ENCODE measurements around the gene TEX29. TPM values are rescaled to one million over a fixed set of nuclear protein-coding genes. Genes with fewer than 3 reads are reported as not detected.

The TEX29 gene
- polyA plus RNA-seq, 1 donor from 2014 or later: not detected

- Histone ChIP-seq H3K9me2 (ENCODE audit: insufficient read depth, low read length) (no peaks in the 10 kb centered on the region), H2AFZ (ENCODE audit: low read depth, low read length) (no peak overlapping the region), H3K9ac (ENCODE audit: low read length) (no peak overlapping the region), H3K79me2 (replicated peaks; ENCODE audit: insufficient read depth, low read length) (no peaks in the 10 kb centered on the region), H4K20me1 (ENCODE audit: insufficient read depth) (no peaks in the 10 kb centered on the region), H3K9me3 (ENCODE audit: low read length) (no peaks in the 10 kb centered on the region), H3K27me3 (ENCODE audit: insufficient read depth, low read depth, low read length) (no peaks in the 10 kb centered on the region), H3K27ac (ENCODE audit: low read length) (no peak overlapping the region), H3F3A (ENCODE audit: insufficient read depth, low read length, poor library complexity, severe bottlenecking) (no peaks in the 10 kb centered on the region), H3K4me2 (ENCODE audit: low read length) (no peak overlapping the region), H3K4me3 (ENCODE audit: low read length) (no peak overlapping the region), H3K36me3 (ENCODE audit: insufficient read depth, low read length) (peaks cover 22% of the 10 kb centered on the region)
- no peak for TF ChIP-seq MXI1 (conservative IDR thresholded peaks at IDR 0.05; ENCODE audit: poor library complexity, severe bottlenecking)
- no peak for TF ChIP-seq SMC3 (conservative IDR thresholded peaks at IDR 0.05; ENCODE audit: poor library complexity)
- TF ChIP-seq, protein P1, sequence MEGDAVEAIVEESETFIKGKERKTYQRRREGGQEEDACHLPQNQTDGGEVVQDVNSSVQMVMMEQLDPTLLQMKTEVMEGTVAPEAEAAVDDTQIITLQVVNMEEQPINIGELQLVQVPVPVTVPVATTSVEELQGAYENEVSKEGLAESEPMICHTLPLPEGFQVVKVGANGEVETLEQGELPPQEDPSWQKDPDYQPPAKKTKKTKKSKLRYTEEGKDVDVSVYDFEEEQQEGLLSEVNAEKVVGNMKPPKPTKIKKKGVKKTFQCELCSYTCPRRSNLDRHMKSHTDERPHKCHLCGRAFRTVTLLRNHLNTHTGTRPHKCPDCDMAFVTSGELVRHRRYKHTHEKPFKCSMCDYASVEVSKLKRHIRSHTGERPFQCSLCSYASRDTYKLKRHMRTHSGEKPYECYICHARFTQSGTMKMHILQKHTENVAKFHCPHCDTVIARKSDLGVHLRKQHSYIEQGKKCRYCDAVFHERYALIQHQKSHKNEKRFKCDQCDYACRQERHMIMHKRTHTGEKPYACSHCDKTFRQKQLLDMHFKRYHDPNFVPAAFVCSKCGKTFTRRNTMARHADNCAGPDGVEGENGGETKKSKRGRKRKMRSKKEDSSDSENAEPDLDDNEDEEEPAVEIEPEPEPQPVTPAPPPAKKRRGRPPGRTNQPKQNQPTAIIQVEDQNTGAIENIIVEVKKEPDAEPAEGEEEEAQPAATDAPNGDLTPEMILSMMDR (IDR thresholded peaks at IDR 0.05; ENCODE audit: poor library complexity, severe bottlenecking): no peak
- TF ChIP-seq EP300 (conservative IDR thresholded peaks at IDR 0.05; ENCODE audit: poor library complexity, severe bottlenecking): no peak
- no peak for TF ChIP-seq POLR2AphosphoS5 (IDR thresholded peaks at IDR 0.05)
- no peak for TF ChIP-seq RAD21 (conservative IDR thresholded peaks at IDR 0.05)
- no peak for TF ChIP-seq REST (IDR thresholded peaks at IDR 0.05; ENCODE audit: borderline replicate concordance)
- TF ChIP-seq EZH2 (IDR thresholded peaks at IDR 0.05; ENCODE audit: borderline replicate concordance, insufficient read depth, low read length, poor library complexity, severe bottlenecking): no peak
- TF ChIP-seq TAF1 (IDR thresholded peaks at IDR 0.05; ENCODE audit: low read depth): no peak
Observed at GRCh38 chr13:111288276-111288675, 32.2 kb upstream of the TEX29 start.

DNA sequence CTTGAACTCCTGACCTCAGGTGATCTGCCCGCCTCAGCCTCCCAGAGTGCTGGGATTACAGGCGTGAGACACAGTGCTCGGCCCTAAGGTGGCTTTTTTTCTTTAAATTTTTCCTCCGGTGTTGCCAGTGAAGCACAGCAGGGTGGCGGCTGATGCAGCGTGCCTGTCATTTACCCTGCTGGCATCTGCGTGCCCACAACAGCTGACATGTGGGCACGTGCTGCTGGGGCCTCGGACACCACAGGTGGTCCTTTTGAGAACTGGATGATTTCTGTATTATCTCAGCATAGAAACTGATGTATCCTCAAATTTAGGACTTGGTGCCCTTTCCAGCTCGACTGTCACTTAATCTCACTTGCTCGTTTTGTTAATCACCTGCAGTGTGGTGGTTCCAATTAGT is 31.2 kb upstream of the TEX29 start:
- Histone ChIP-seq H3K36me3 (ENCODE audit: insufficient read depth, low read length) (peaks cover 27% of the 10 kb centered on the region), H3K9me2 (ENCODE audit: insufficient read depth, low read length) (no peaks in the 10 kb centered on the region), H3K9me3 (ENCODE audit: low read length) (no peaks in the 10 kb centered on the region), H3K4me2 (ENCODE audit: low read length) (no peak overlapping the region), H3K27ac (ENCODE audit: low read length) (no peak overlapping the region), H4K20me1 (ENCODE audit: insufficient read depth) (no peaks in the 10 kb centered on the region), H3K27me3 (ENCODE audit: insufficient read depth, low read depth, low read length) (no peaks in the 10 kb centered on the region), H3K4me3 (ENCODE audit: low read length) (no peak overlapping the region), H2AFZ (ENCODE audit: low read depth, low read length) (no peak overlapping the region), H3F3A (ENCODE audit: insufficient read depth, low read length, poor library complexity, severe bottlenecking) (no peaks in the 10 kb centered on the region), H3K79me2 (replicated peaks; ENCODE audit: insufficient read depth, low read length) (no peaks in the 10 kb centered on the region), H3K9ac (ENCODE audit: low read length) (no peak overlapping the region)
- TF ChIP-seq SMC3 (conservative IDR thresholded peaks at IDR 0.05; ENCODE audit: poor library complexity) (no peak), TAF1 (IDR thresholded peaks at IDR 0.05; ENCODE audit: low read depth) (no peak), MXI1 (conservative IDR thresholded peaks at IDR 0.05; ENCODE audit: poor library complexity, severe bottlenecking) (no peak), EP300 (conservative IDR thresholded peaks at IDR 0.05; ENCODE audit: poor library complexity, severe bottlenecking) (no peak), RAD21 (conservative IDR thresholded peaks at IDR 0.05) (no peak), POLR2AphosphoS5 (IDR thresholded peaks at IDR 0.05) (no peak), REST (IDR thresholded peaks at IDR 0.05; ENCODE audit: borderline replicate concordance) (no peak), EZH2 (IDR thresholded peaks at IDR 0.05; ENCODE audit: borderline replicate concordance, insufficient read depth, low read length, poor library complexity, severe bottlenecking) (no peak)
- TF ChIP-seq, protein P1 (IDR thresholded peaks at IDR 0.05; ENCODE audit: poor library complexity, severe bottlenecking): no peak
